ENCODE measurements around the gene TTC32.

DNA sequence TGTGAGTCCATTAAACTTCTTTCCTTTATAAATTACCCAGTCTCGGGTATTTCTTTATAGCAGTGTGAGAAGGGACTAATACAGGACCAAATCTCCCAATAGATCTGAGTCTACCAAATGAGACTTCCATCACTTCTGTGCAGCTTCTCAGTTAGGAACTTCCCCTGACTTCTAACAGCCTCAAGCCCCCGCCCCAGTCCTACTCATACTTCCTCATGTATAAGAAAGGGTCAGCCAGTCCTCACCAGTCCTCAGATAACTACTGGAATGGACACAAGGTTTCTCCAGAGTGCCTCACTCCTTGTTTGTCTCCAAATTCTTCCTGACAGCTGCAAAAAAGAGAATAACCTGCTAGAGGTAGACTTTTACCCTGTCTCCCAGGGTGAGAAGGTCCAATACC, 19.5 kb downstream of the TTC32 start:
- TF ChIP-seq GATA3 (IDR thresholded peaks at IDR 0.05; ENCODE audit: low read depth, low read length) (no peak), GATA2 (IDR thresholded peaks at IDR 0.05; ENCODE audit: low read depth, low read length) (no peak)

Data from SH-SY5Y (cell line).